Measurements from ENCODE around the gene CCDC40. TPM values are rescaled to one million over a fixed set of nuclear protein-coding genes. Genes with fewer than 3 reads are reported as not detected.

Gene CCDC40
- total RNA-seq, 4 donors from 2014 or later, result 6.7 to 17.3 (median 9.4) TPM

DNA sequence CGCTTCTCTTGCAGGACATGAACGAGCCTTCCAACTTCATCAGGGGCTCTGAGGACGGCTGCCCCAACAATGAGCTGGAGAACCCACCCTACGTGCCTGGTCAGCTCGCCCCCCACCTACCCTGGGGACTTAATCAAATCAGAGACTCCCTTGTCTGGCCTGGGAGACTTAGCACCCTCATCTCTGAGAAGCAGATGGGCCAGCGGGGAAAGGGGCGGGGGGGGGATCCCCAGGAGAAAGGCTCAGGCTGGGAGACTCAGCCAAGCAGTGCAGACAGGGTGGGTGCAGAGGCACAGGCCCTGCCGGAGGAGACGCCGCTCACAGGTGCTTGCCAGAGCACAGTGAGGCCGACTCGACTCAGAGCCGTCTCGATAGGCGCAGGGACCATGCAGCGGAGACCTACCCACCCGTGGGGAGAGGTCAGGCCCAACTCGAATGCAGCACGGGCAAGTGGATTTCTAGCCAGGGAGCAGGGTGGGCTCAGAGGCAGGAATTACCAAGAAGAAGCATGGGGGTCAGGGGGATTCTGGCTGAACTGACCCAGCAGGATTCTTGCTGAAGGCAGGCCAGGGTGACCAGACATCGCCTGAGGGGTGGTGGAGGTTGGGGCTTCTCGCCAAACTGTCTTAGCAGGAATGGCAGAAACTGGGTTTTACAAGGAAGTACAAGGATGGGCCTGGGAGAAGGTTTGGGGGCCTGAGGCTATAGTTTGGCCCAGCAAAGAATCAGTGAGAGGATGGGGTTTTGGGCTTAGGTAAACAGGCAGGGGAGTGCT is 74.7 kb downstream of the CCDC40 start:
- 94 to 98% methylated on average over 13 to 19 of the region's 21 CpGs for WGBS, 2 donors

DNA sequence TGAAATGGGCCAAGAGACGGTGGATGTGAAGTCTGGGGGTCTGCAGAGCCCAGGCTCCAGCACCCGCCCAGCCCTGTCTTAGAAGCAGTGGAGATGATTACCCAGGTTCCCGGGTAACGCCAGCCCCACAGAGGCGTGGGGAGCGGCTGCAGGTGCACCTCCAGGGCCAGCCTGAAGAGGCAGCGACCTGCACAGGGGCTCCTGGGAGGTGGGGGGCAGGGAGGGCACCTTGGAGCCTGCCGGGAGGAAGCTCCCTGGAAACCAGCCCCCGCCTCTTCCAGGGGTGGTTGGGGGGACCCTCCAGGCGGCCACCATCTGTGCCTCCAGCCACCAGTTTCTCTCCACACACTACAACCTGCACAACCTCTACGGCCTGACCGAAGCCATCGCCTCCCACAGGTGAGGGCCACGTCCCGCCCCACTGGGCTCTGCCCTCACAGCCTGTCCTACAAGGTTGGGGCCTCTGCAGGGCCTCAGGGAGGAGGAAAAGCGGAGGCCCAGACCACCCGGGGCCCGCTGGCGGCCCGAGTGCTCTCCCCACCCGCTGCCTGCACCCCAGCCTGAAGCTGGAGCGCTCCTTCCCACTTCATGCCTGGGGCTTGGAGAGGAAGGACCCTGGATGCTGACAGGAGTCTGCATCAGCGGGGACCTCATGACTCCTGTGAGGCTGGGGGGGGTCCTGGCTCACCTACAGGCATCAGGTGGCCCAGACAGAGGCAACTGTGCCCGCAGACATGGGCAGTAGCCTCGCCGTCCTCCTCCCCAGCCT is 75.4 kb downstream of the CCDC40 start:
- TF ChIP-seq POLR2A (IDR thresholded peaks at IDR 0.05), result no peak
- TF ChIP-seq CTCF (IDR thresholded peaks at IDR 0.05), result no peak
- H3K9me3 ChIP-seq, result no peaks in the 10 kb centered on the region
- no peaks in the 10 kb centered on the region for H3K4me1 ChIP-seq
- no peak overlapping the region for H3K4me3 ChIP-seq (replicated peaks in 1 of 3)
- 85 to 87% methylated on average over 4 to 20 of the region's 26 CpGs for WGBS, 2 donors
- H3K27ac ChIP-seq, result no peak overlapping the region
- DNase-seq, result no peak
- H3K27me3 ChIP-seq, result no peaks in the 10 kb centered on the region
- intact Hi-C loops (cut with DNase I), result no loop called here
- H3K36me3 ChIP-seq, result no peaks in the 10 kb centered on the region

More for the DNA sequence above, 74.7 kb downstream of the CCDC40 start:
- TF ChIP-seq POLR2A (IDR thresholded peaks at IDR 0.05) (no peak), CTCF (IDR thresholded peaks at IDR 0.05) (no peak)
- H3K4me1 ChIP-seq, result no peaks in the 10 kb centered on the region
- intact Hi-C loops (cut with DNase I), result no loop called here
- no peaks in the 10 kb centered on the region for H3K9me3 ChIP-seq
- DNase-seq, result no peak
- H3K27ac ChIP-seq, result no peak overlapping the region
- no peak overlapping the region for H3K4me3 ChIP-seq (replicated peaks in 1 of 3)
- H3K27me3 ChIP-seq, result no peaks in the 10 kb centered on the region
- H3K36me3 ChIP-seq, result no peaks in the 10 kb centered on the region

GRCh38 chr17:80112471-80113032 is 76.1 kb downstream of the CCDC40 start:
- WGBS, 2 donors, result 45 to 84% methylated on average over 4 to 10 of the region's 24 CpGs

DNA sequence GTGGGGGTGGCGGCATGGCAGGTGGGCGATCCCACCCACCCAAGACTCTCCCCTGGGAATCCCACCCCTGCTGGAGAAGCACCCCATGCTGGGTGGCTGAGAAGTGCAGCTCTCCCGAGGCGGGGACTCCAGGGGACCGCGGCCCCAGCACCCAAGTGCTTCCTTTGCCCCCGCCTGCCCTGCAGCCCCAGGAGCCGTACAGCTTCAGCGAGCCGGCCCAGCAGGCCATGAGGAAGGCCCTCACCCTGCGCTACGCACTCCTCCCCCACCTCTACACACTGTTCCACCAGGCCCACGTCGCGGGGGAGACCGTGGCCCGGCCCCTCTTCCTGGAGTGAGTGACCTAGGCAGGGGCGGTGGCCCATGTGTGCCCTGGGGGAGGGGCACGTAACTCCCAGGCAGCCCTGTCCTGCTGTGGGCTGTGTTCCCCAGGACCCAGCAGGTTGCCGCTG is 76.6 kb downstream of the CCDC40 start:
- 60% methylated on average over 12 of the region's 20 CpGs; no CpG with 5 or more reads in 1 of the 2 donors for WGBS, 2 donors
- H3K27ac ChIP-seq, result no peak overlapping the region
- TF ChIP-seq CTCF (IDR thresholded peaks at IDR 0.05) (no peak), POLR2A (IDR thresholded peaks at IDR 0.05) (no peak)
- H3K4me1 ChIP-seq, result no peaks in the 10 kb centered on the region
- no peaks in the 10 kb centered on the region for H3K27me3 ChIP-seq
- H3K9me3 ChIP-seq, result no peaks in the 10 kb centered on the region
- DNase-seq, result peak; percentile 42 to 50
- no peaks in the 10 kb centered on the region for H3K36me3 ChIP-seq
- H3K4me3 ChIP-seq (replicated peaks in 1 of 3), result no peak overlapping the region
- intact Hi-C loops (cut with DNase I), result no loop called here

More at GRCh38 chr17:80112471-80113032, 76.1 kb downstream of the CCDC40 start:
- no peaks in the 10 kb centered on the region for H3K9me3 ChIP-seq
- H3K27ac ChIP-seq, result no peak overlapping the region
- H3K4me3 ChIP-seq (replicated peaks in 1 of 3), result no peak overlapping the region
- TF ChIP-seq CTCF (IDR thresholded peaks at IDR 0.05), result no peak
- TF ChIP-seq POLR2A (IDR thresholded peaks at IDR 0.05), result no peak
- no peaks in the 10 kb centered on the region for H3K4me1 ChIP-seq
- no peaks in the 10 kb centered on the region for H3K27me3 ChIP-seq
- H3K36me3 ChIP-seq, result no peaks in the 10 kb centered on the region
- DNase-seq, result peak; percentile 33 to 40
- intact Hi-C loops (cut with DNase I), result no loop called here

All from thyroid gland (tissue), 4 donors.